PFSK-1 (cell line): ENCODE results near the gene CSNK1G1.

Experiments
- FOXP2 ChIP-seq: optimal IDR thresholded peaks from 2 replicates; pipeline ENCODE3; 2011; ENCODE audit warnings: borderline replicate concordance, control low read depth, inconsistent platforms; ENCODE audit not compliant: insufficient read depth; ENCODE audit errors: extremely low read length, extremely low read depth
- POLR2AphosphoS5 ChIP-seq: IDR thresholded peaks from 2 replicates; pipeline ENCODE4 v1.6.1; 2012; ENCODE audit warnings: low read depth, mild to moderate bottlenecking, control low read depth, low read length, moderate library complexity
- REST ChIP-seq, 2 experiments: IDR thresholded peaks; 2 replicates each; pipeline versions ENCODE4 v1.6.1 to v1.8.0; 2011 to 2012; ENCODE audit warnings: low read depth in 2 of 2, low read length in 2 of 2, control low read depth in 1 of 2, inconsistent platforms in 1 of 2, mild to moderate bottlenecking in 1 of 2, moderate library complexity in 1 of 2; ENCODE audit not compliant: insufficient read depth in 1 of 2
- SIN3A ChIP-seq: IDR thresholded peaks from 2 replicates; pipeline ENCODE4 v1.6.1; 2012; ENCODE audit warnings: mild to moderate bottlenecking, low read length, moderate library complexity, borderline replicate concordance; ENCODE audit not compliant: insufficient read depth
- TAF1 ChIP-seq: IDR thresholded peaks from 2 replicates; pipeline ENCODE4 v1.6.1; 2012; ENCODE audit warnings: low read length, control low read depth, borderline replicate concordance; ENCODE audit not compliant: insufficient read depth

GRCh38 chr15:64136347-64136746, 219.6 kb downstream of the CSNK1G1 start:
- TF ChIP-seq TAF1: no peak
- no peak for TF ChIP-seq POLR2AphosphoS5
- no peak for TF ChIP-seq REST (IDR thresholded peaks at IDR 0.05; ENCODE audit: insufficient read depth in 1 of 2, low read depth in 2 of 2, low read length in 2 of 2)
- TF ChIP-seq SIN3A: no peak
- TF ChIP-seq FOXP2: no peak
